Measurements from ENCODE around the gene TAX1BP3. TPM values are rescaled to one million over a fixed set of nuclear protein-coding genes. Genes with fewer than 3 reads are reported as not detected.

TAX1BP3 gene
- polyA plus RNA-seq, 3 donors: 29.6 to 71.8 (median 70.9) TPM

- intact Hi-C loops (cut with micrococcal nuclease): loop anchor here in 1 of 2 donors (10.0 kb wide), 1 partner anchor 586 kb away; no protein-coding TSS in a partner anchor
- H3K36me3 Mint-ChIP-seq: peaks cover 36 to 50% of the 10 kb centered on the region in 2 donors
- no peak overlapping the region for H3K4me3 ChIP-seq (replicated peaks in 1 of 3; ENCODE audit: low read depth in 2 of 3, low read length in 3 of 3)
Measured at GRCh38 chr17:3630781-3631180, 37.6 kb downstream of the TAX1BP3 start.

GRCh38 chr17:3627769-3628167, 40.6 kb downstream of the TAX1BP3 start:
- Histone ChIP-seq H3K9me3 (replicated peaks in 1 of 2; ENCODE audit: control insufficient read depth in 1 of 2, insufficient read depth in 1 of 2, low read length in 2 of 2) (no peaks in the 10 kb centered on the region), H3K4me3 (replicated peaks in 1 of 3; ENCODE audit: low read depth in 2 of 3, low read length in 3 of 3) (no peak overlapping the region), H3K9ac (ENCODE audit: insufficient read depth, low read length, poor library complexity, severe bottlenecking) (no peak overlapping the region), H2AFZ (ENCODE audit: insufficient read depth, low read depth, low read length, poor library complexity, severe bottlenecking) (no peak overlapping the region), H4K20me1 (ENCODE audit: insufficient read depth, low read length) (no peaks in the 10 kb centered on the region), H3K27ac (ENCODE audit: low read depth in 1 of 2, low read length in 2 of 2) (no peak overlapping the region), H3K27me3 (ENCODE audit: control insufficient read depth in 2 of 2, insufficient read depth in 2 of 2, low read length in 2 of 2) (no peaks in the 10 kb centered on the region), H3K36me3 (replicated peaks in 1 of 2; ENCODE audit: control insufficient read depth in 1 of 2, insufficient read depth in 2 of 2, low read length in 2 of 2) (peaks cover 39 to 64% of the 10 kb centered on the region in 2 donors), H3K4me2 (replicated peaks; ENCODE audit: extremely low read depth, low read length, poor library complexity, severe bottlenecking) (no peak overlapping the region), H3K4me1 (ENCODE audit: control insufficient read depth in 1 of 2, insufficient read depth in 2 of 2, low read length in 2 of 2) (no peaks in the 10 kb centered on the region), H3K79me2 (ENCODE audit: insufficient read depth, low read length) (peaks cover 5% of the 10 kb centered on the region)
- H3K27ac Mint-ChIP-seq: peak overlapping the region in 1 of 7 donors; percentile 22
- no peaks in the 10 kb centered on the region for H3K27me3 Mint-ChIP-seq (ENCODE audit: low read depth in 3 of 3)
- TF ChIP-seq CTCF (IDR thresholded peaks at IDR 0.05): no peak
- no CpG with 5 or more reads among the region's 11 CpGs for WGBS (ENCODE audit: insufficient coverage)
- no peak for DNase-seq
- no peak overlapping the region for H3K4me3 Mint-ChIP-seq
- H3K36me3 Mint-ChIP-seq: peaks cover 56 to 78% of the 10 kb centered on the region in 2 donors
- intact Hi-C loops (cut with micrococcal nuclease): no loop called here
- H3K4me1 Mint-ChIP-seq: peaks cover 3% of the 10 kb centered on the region
- H3K9me3 Mint-ChIP-seq: peaks cover 0 to 2% (median 0%) of the 10 kb centered on the region in 7 donors

More at GRCh38 chr17:3630781-3631180, 37.6 kb downstream of the TAX1BP3 start:
- DNase-seq: no peak
- no peak overlapping the region for H2AFZ ChIP-seq (ENCODE audit: insufficient read depth, low read depth, low read length, poor library complexity, severe bottlenecking)
- Mint-ChIP-seq H3K4me1 (peaks cover 14% of the 10 kb centered on the region), H3K9me3 (peaks cover 0 to 2% (median 0%) of the 10 kb centered on the region in 7 donors), H3K27me3 (ENCODE audit: low read depth in 3 of 3) (peaks cover 0 to 4% (median 0%) of the 10 kb centered on the region in 3 donors), H3K4me3 (no peak overlapping the region), H3K27ac (peak overlapping the region in 5 of 7 donors; percentile 37 to 80 (median 69))
- H3K4me1 ChIP-seq (ENCODE audit: control insufficient read depth in 1 of 2, insufficient read depth in 2 of 2, low read length in 2 of 2): peaks cover 10 to 12% of the 10 kb centered on the region in 2 donors
- H3K27me3 ChIP-seq (ENCODE audit: control insufficient read depth in 2 of 2, insufficient read depth in 2 of 2, low read length in 2 of 2): no peaks in the 10 kb centered on the region
- WGBS (ENCODE audit: insufficient coverage): 86% methylated on average over 7 of the region's 10 CpGs
- no peak overlapping the region for H3K27ac ChIP-seq (ENCODE audit: low read depth in 1 of 2, low read length in 2 of 2)
- no peaks in the 10 kb centered on the region for H3K9me3 ChIP-seq (replicated peaks in 1 of 2; ENCODE audit: control insufficient read depth in 1 of 2, insufficient read depth in 1 of 2, low read length in 2 of 2)
- no peak for TF ChIP-seq CTCF (IDR thresholded peaks at IDR 0.05)
- peaks cover 19% of the 10 kb centered on the region for H3K79me2 ChIP-seq (ENCODE audit: insufficient read depth, low read length)
- H4K20me1 ChIP-seq (ENCODE audit: insufficient read depth, low read length): no peaks in the 10 kb centered on the region
- peaks cover 19 to 39% of the 10 kb centered on the region in 2 donors for H3K36me3 ChIP-seq (replicated peaks in 1 of 2; ENCODE audit: control insufficient read depth in 1 of 2, insufficient read depth in 2 of 2, low read length in 2 of 2)
- no peak overlapping the region for H3K9ac ChIP-seq (ENCODE audit: insufficient read depth, low read length, poor library complexity, severe bottlenecking)
- no peak overlapping the region for H3K4me2 ChIP-seq (replicated peaks; ENCODE audit: extremely low read depth, low read length, poor library complexity, severe bottlenecking)
